GM21529 (cell line): ENCODE measurements around the gene PCK1.

Experiments used
- ATAC-seq: cut with Tn5 transposase; IDR thresholded peaks from one replicate; pipeline ENCODE4 v1.9.1; 2021; ENCODE audit not compliant: unreplicated experiment

The PCK1 gene

GRCh38 chr20:57559658-57560553 is 1.0 kb upstream of the PCK1 start:
- no peak for ATAC-seq

GRCh38 chr20:57561356-57562279 is 708 bp downstream of the PCK1 start:
- no peak for ATAC-seq

GRCh38 chr20:57562541-57563465 is 1.9 kb downstream of the PCK1 start:
- no peak for ATAC-seq

- ATAC-seq, result no peak
Observed at GRCh38 chr20:57563522-57563921, 2.6 kb downstream of the PCK1 start.

- no peak for ATAC-seq
Observed at GRCh38 chr20:57564180-57564802, 3.4 kb downstream of the PCK1 start.

- ATAC-seq, result no peak
Observed at GRCh38 chr20:57564951-57565642, 4.2 kb downstream of the PCK1 start.

GRCh38 chr20:57566399-57566798 is 5.5 kb downstream of the PCK1 start:
- no peak for ATAC-seq

GRCh38 chr20:57566803-57567459 is 6.0 kb downstream of the PCK1 start:
- no peak for ATAC-seq

- ATAC-seq, result no peak
Observed at GRCh38 chr20:57567471-57568079, 6.7 kb downstream of the PCK1 start.

- ATAC-seq, result no peak
Observed at GRCh38 chr20:57568088-57568896, 7.4 kb downstream of the PCK1 start.

- no peak for ATAC-seq
Observed at GRCh38 chr20:57568960-57569359, 8.1 kb downstream of the PCK1 start.

- ATAC-seq, result no peak
Observed at GRCh38 chr20:57570145-57570850, 9.4 kb downstream of the PCK1 start.

GRCh38 chr20:57570920-57571319 is 10.0 kb downstream of the PCK1 start:
- no peak for ATAC-seq

- no peak for ATAC-seq
Observed at GRCh38 chr20:57571782-57572416, 11.0 kb downstream of the PCK1 start.

- no peak for ATAC-seq
Observed at GRCh38 chr20:57573242-57573641, 12.3 kb downstream of the PCK1 start.

GRCh38 chr20:57573894-57574293 is 13.0 kb downstream of the PCK1 start:
- ATAC-seq, result no peak

- no peak for ATAC-seq
Observed at GRCh38 chr20:57574954-57575353, 14.0 kb downstream of the PCK1 start.
